ENCODE results near the gene DGCR6. TPM values are rescaled to one million over a fixed set of nuclear protein-coding genes. Genes with fewer than 3 reads are reported as not detected.
A peak's percentile ranks its signal among the peaks of the same experiment; 100 is the strongest.
"Not testable (repeated sequence)": the region's sequence is repeated elsewhere in the genome, so short reads cannot be mapped to it uniquely, and the experiment has no call there.

The DGCR6 gene
- total RNA-seq, 2 donors from 2014 or later = 6.7 to 10.5 TPM

DNA sequence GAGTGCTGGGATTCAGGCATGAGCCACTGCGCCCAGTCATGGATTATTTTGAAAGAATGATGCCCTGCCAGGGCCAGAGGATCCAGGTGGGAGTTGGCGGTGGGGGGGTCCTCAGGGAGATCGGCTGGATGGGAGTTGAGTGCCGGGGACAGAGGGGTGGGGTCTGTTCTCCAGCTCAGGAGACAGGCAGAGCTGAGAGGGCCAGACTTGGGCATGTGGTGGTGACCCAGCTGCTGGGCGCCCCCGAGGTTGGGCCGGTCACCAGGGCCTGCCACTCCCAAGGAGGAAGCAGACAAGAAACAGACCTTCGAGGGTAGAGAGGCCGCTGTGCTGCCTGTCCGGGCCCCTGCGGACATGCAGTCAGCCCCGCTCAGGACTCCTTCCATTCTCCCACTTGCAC, 41.8 kb downstream of the DGCR6 start:
- Histone ChIP-seq H3K9me3 (no peaks in the 10 kb centered on the region), H3K27me3 (no peaks in the 10 kb centered on the region), H3K27ac (no peak overlapping the region), H3K36me3 (replicated peaks in 1 of 2; ENCODE audit: insufficient read depth in 1 of 2, low read depth in 2 of 2) (no peaks in the 10 kb centered on the region), H3K4me3 (no peak overlapping the region), H3K4me1 (no peaks in the 10 kb centered on the region)
- WGBS, 2 donors = 57 to 63% methylated on average over 7 to 12 of the region's 12 CpGs
- TF ChIP-seq POLR2A (IDR thresholded peaks at IDR 0.05) = no peak
- TF ChIP-seq, protein P1, sequence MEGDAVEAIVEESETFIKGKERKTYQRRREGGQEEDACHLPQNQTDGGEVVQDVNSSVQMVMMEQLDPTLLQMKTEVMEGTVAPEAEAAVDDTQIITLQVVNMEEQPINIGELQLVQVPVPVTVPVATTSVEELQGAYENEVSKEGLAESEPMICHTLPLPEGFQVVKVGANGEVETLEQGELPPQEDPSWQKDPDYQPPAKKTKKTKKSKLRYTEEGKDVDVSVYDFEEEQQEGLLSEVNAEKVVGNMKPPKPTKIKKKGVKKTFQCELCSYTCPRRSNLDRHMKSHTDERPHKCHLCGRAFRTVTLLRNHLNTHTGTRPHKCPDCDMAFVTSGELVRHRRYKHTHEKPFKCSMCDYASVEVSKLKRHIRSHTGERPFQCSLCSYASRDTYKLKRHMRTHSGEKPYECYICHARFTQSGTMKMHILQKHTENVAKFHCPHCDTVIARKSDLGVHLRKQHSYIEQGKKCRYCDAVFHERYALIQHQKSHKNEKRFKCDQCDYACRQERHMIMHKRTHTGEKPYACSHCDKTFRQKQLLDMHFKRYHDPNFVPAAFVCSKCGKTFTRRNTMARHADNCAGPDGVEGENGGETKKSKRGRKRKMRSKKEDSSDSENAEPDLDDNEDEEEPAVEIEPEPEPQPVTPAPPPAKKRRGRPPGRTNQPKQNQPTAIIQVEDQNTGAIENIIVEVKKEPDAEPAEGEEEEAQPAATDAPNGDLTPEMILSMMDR (IDR thresholded peaks at IDR 0.05) = no peak
- DNase-seq = peak in 1 of 4 donors; percentile 5
- no peak for ATAC-seq
- intact Hi-C loops (cut with DNase I) = no loop called here

- no peak overlapping the region for H3K27ac ChIP-seq
- intact Hi-C loops (cut with DNase I) = no loop called here
- DNase-seq (no peak), ATAC-seq (no peak)
- WGBS, 2 donors = 86 to 89% methylated on average over 3 to 5 of the region's 5 CpGs
- no peaks in the 10 kb centered on the region for H3K27me3 ChIP-seq
- TF ChIP-seq, protein P1 (IDR thresholded peaks at IDR 0.05) = no peak
- no peak for TF ChIP-seq POLR2A (IDR thresholded peaks at IDR 0.05)
- no peaks in the 10 kb centered on the region for H3K36me3 ChIP-seq (replicated peaks in 1 of 2; ENCODE audit: insufficient read depth in 1 of 2, low read depth in 2 of 2)
- no peak overlapping the region for H3K4me3 ChIP-seq
- no peaks in the 10 kb centered on the region for H3K9me3 ChIP-seq
- no peaks in the 10 kb centered on the region for H3K4me1 ChIP-seq
Observed at GRCh38 chr22:18950141-18950540, 44.0 kb downstream of the DGCR6 start.

- TF ChIP-seq, protein P1 (IDR thresholded peaks at IDR 0.05) = no peak
- no peak for TF ChIP-seq POLR2A (IDR thresholded peaks at IDR 0.05)
- no peak overlapping the region for H3K27ac ChIP-seq
- H3K9me3 ChIP-seq = no peaks in the 10 kb centered on the region
- WGBS, 2 donors = 67 to 71% methylated on average over 3 to 6 of the region's 6 CpGs
- no peak overlapping the region for H3K4me3 ChIP-seq
- no peaks in the 10 kb centered on the region for H3K36me3 ChIP-seq (replicated peaks in 1 of 2; ENCODE audit: insufficient read depth in 1 of 2, low read depth in 2 of 2)
- peak in 1 of 4 donors; percentile 6 for DNase-seq
- ATAC-seq = no peak
- H3K4me1 ChIP-seq = no peaks in the 10 kb centered on the region
- intact Hi-C loops (cut with DNase I) = no loop called here
- H3K27me3 ChIP-seq = no peaks in the 10 kb centered on the region
Observed at GRCh38 chr22:18952022-18952421, 45.9 kb downstream of the DGCR6 start.

DNA sequence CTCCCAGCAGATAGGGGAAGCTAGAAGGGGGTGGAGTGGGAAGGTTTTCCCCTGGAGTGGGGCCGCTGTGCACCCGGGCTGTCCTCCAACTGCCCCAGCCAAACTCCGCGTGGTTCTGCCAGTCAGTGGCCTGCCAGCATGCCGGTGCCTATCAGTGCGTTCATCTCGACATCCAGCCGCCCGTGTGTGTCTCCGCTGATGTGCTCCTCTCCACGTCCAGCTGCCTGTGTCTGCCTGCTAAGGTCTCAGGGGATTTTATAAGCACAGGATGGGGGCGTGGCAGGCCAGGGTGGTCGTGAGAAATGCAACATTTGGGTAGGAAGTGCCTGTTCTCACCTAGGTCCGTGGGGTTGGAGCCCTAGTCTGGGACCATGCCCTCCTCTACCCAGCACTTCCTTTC, 47.0 kb downstream of the DGCR6 start:
- ATAC-seq; intact Hi-C loops (cut with DNase I); H3K4me1 ChIP-seq; H3K4me3 ChIP-seq; H3K27me3 ChIP-seq; H3K9me3 ChIP-seq; H3K27ac ChIP-seq; H3K36me3 ChIP-seq (replicated peaks in 1 of 2; ENCODE audit: insufficient read depth in 1 of 2, low read depth in 2 of 2): not testable (repeated sequence)
- DNase-seq = peak in 1 of 4 donors; percentile 8
- 30% methylated on average over 14 of the region's 14 CpGs; no CpG with 5 or more reads in 1 of the 2 donors for WGBS, 2 donors

- TF ChIP-seq, protein P1 (IDR thresholded peaks at IDR 0.05) = peak; percentile 76 to 86 (median 83)
- DNase-seq = peak; percentile 76 to 87 (median 78)
Observed at GRCh38 chr22:18954303-18954989, 48.3 kb downstream of the DGCR6 start.

More at GRCh38 chr22:18954303-18954989, 48.3 kb downstream of the DGCR6 start:
- H3K27me3 ChIP-seq; H3K27ac ChIP-seq; H3K4me3 ChIP-seq; H3K9me3 ChIP-seq; H3K36me3 ChIP-seq (replicated peaks in 1 of 2; ENCODE audit: insufficient read depth in 1 of 2, low read depth in 2 of 2); H3K4me1 ChIP-seq; intact Hi-C loops (cut with DNase I): not testable (repeated sequence)
- ATAC-seq = peak; percentile 87
- 5 to 10% methylated on average over 4 to 12 of the region's 14 CpGs for WGBS, 2 donors

Data from body of pancreas (tissue), 4 donors.